Stimulated activated CD8-positive, alpha-beta memory T cell treated with anti-CD3 and anti-CD28 coated beads, Interleukin-15, amount 100 ng/mL, for 24 hours (primary cell): ENCODE results near the gene DDIT3.

Experiments used
- DNase-seq: peaks from one replicate; pipeline ENCODE4 v3.0.0-alpha.2; 2020; ENCODE audit warnings: low read depth

The DDIT3 gene

DNA sequence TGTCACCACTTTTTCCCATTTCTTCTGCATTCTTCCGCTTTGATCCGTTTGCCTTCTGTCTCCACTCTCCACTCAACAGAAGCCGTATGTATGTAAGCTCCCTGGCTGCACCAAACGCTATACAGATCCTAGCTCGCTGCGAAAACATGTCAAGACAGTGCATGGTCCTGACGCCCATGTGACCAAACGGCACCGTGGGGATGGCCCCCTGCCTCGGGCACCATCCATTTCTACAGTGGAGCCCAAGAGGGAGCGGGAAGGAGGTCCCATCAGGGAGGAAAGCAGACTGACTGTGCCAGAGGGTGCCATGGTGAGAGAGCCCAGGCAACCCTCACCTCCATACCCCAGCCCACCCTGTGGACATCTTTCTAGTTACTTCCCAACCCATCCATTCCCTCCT lies 52.4 kb downstream of the DDIT3 start:
- no peak for DNase-seq

DNA sequence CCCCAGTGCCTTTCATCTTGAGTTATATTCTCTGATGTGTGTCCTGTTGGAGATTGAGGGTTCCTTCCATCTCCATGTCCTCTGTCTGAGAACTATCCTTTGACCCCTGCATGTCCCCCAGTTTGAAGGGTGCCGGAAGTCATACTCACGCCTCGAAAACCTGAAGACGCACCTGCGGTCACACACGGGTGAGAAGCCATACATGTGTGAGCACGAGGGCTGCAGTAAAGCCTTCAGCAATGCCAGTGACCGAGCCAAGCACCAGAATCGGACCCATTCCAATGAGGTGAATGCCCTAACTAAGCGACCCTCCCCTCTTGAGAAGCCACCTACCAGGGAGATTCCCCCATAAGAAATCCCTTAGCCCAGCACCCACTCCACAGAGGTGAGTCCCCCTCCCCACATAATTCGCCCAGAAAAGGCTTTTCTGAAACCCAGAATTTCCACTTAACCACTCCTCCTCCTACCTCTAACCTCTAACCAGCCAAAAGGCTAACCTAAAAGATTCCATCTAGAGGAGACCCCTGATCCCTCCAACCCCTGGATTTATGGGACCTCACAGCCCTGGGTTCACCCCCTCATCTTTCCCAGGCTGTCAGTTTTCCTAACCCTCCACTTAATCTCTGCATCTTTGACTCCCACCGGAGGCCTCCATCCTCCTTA lies 53.0 kb downstream of the DDIT3 start:
- no peak for DNase-seq
